Panc1 (cell line): Measurements from ENCODE around the gene CLIP1.

Experiments used
- POLR2AphosphoS5 ChIP-seq: IDR thresholded peaks from 2 replicates; pipeline ENCODE4 v1.6.1; 2012; ENCODE audit warnings: mild to moderate bottlenecking, low read depth, low read length, moderate library complexity
- TF ChIP-seq, protein P1 (sequence below): fragments of 450-650 bp; IDR thresholded peaks from 2 replicates; pipeline ENCODE4 v1.5.1; 2017; ENCODE audit warnings: mild to moderate bottlenecking

DNA sequence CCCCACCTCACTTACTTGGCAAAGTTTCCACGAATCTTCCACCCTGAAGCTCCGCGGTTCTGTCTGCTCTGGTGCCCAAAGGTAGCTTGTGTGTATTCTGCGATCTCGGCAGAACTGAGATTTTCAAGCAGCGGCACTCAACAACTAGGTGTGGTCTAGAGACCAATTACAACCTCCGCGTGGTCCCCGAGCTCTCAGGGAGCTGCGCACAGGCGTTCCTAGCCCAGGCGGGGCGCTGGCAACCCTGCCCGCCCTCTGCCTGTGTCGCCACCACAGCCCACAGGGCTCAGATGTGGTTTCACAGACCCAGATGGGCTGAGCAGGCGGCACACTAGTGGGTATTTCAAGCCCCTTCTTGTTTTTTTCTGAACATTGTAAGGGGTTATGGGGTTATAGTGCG lies 195.1 kb downstream of the CLIP1 start:
- TF ChIP-seq, protein P1, sequence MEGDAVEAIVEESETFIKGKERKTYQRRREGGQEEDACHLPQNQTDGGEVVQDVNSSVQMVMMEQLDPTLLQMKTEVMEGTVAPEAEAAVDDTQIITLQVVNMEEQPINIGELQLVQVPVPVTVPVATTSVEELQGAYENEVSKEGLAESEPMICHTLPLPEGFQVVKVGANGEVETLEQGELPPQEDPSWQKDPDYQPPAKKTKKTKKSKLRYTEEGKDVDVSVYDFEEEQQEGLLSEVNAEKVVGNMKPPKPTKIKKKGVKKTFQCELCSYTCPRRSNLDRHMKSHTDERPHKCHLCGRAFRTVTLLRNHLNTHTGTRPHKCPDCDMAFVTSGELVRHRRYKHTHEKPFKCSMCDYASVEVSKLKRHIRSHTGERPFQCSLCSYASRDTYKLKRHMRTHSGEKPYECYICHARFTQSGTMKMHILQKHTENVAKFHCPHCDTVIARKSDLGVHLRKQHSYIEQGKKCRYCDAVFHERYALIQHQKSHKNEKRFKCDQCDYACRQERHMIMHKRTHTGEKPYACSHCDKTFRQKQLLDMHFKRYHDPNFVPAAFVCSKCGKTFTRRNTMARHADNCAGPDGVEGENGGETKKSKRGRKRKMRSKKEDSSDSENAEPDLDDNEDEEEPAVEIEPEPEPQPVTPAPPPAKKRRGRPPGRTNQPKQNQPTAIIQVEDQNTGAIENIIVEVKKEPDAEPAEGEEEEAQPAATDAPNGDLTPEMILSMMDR, result no peak
- no peak for TF ChIP-seq POLR2AphosphoS5
